GM21360 (cell line): ENCODE results near the gene NR2F6.
A peak's percentile ranks its signal among the peaks of the same experiment; 100 is the strongest.

ENCODE experiments used
- ATAC-seq: cut with Tn5 transposase; IDR thresholded peaks from one replicate; pipeline ENCODE4 v1.9.1; 2021; ENCODE audit warnings: mild to moderate bottlenecking, moderate library complexity; ENCODE audit not compliant: unreplicated experiment

NR2F6 gene

DNA sequence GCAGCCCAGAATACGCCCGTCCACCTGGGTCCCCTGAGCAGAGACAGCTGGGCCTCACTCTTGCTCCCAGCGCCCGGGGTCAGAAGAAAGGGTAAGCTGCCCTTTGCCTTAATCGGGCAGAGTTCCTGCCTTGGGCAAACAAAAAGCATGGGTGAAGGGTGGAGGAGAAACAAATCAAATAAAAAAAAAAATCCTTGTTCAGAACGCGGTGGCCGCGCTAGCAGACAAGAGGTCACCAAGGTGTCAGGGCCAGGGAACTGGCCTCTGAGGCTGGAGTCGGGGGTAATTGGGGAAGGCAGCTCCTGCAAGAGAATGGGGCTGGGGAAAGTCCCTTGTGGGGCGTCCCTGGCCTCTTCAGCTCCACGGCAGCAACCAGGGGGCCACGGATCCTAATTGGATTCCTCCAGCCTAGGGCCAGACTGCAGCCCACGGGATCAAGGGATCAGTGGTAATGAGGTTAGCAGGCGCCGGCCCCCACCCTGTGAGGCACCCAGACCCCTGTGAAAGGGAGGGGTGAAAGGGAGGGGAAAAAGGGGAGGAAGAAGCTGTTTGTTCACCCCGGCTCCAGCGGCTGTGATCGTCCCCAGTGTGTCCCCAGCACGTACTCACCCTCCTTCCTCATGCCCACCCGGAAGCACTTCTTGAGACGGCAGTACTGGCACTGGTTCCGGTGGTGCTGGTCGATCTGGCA is 5.5 kb downstream of the NR2F6 start:
- ATAC-seq: no peak

DNA sequence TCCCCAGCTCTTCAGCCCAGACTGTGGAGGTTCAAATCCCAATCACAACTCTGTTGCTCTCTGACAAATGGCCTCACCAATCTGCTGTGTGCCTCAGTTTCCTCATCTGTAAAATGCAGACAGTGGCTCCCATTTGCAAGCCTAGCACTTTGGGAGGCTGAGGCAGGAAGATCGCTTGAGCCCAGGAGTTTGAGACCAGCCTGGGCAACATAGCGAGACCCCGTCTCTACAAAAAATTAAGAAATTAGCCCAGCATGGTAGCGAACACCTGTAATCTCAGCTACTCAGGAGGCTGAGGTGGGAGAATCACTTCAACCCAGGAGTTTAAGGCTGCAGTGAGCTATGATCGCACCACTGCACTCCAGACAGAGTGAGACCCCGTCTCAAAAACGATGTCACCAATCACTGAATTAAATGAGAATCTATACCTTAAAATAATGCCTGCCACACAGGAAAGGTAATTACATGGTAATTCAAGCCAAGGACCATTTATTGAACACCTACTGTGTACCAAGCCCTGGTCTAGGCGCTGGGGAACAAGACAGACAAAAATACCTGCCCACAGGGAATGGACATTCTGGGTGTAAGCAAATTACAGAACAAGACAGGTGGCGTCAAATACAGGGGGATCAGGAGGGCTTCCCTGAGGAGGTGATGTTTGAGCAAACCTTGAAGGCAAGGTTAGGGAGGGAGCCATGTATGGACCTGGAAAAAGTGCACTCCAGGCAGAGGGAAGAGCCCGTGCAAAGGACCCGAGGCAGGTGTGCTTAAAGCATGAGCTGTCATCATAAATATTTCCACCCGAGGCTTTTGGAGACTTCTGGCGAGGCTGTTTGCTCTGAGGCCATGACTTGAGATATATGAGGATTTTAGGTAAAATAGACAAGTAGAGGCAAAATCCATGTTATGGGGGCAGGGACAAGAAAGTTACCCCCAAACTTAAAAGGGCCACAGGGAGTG is 7.7 kb downstream of the NR2F6 start:
- ATAC-seq: no peak

DNA sequence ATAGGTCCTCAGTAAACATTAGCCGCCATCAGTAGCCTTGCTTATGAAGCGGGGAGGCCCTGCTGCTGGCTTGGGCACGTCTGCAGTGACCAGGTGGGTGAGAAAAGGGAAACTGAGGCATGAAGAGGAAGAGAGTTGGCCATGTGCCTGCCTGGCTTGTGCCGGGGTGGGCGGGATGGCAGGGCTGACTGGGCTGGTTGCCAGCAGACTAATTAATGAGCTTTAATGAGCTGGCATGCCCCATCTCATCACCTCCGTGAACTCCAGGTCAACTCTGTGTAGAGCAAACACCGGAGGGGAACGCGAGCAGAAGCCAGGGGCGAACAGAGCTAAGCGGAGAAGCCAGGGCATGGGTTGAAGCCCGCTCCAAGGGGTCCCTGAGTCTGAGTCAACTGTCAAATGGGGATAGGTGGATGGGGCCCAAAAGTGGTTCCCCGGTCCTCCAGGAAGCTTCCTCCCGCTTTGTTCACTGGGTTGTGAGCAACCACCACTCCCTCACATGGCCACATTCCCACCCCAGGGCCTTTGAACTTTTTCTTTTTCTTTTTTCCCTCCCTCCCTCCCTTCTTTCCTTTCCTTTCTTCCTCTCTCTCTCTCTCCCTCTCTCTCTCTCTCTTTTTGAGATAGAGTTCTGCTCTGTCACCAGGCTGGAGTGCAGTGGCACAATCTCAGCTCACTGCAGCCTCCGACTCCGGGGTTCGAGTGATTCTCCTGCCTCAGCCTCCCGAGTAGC is 8.7 kb downstream of the NR2F6 start:
- no peak for ATAC-seq

DNA sequence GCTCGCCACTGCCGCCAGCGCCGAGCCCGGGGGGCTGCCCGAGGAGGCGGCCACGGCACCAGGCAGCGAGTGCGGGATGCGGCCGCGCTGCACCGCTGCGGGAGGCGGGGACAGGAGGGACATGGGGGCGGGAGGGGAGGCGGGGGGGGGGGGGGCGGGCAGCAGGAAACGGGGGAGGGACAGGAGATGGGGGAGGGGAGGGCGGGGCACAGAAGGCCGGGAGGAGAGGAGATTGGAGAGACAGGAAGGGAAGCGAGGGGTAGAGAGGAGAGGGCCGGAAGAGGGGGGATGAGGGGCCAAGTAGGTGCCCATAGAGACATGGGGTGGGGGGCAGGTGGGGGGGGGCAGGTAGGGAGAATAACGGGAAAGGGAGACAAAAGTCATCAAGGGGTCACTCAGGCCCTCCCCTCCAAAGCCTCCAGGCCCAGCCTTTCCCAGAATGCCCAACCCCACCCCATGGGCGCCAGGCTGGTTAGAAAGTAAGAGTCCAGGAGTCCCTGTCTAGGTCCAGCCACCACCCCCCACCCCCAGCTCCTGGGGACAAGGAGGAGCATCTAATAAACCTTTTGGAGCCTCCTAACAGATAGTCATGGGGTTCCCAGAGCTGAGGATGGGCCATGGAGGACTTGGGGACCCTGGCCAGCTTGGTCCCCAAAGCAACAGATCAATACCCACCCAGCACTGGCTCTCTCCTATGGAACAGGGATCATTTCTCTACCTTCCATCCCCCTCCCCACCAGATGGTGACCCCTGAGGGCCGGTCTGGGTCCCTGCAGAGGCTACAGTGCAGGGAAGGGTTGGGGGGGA is 9.5 kb downstream of the NR2F6 start:
- ATAC-seq: no peak

DNA sequence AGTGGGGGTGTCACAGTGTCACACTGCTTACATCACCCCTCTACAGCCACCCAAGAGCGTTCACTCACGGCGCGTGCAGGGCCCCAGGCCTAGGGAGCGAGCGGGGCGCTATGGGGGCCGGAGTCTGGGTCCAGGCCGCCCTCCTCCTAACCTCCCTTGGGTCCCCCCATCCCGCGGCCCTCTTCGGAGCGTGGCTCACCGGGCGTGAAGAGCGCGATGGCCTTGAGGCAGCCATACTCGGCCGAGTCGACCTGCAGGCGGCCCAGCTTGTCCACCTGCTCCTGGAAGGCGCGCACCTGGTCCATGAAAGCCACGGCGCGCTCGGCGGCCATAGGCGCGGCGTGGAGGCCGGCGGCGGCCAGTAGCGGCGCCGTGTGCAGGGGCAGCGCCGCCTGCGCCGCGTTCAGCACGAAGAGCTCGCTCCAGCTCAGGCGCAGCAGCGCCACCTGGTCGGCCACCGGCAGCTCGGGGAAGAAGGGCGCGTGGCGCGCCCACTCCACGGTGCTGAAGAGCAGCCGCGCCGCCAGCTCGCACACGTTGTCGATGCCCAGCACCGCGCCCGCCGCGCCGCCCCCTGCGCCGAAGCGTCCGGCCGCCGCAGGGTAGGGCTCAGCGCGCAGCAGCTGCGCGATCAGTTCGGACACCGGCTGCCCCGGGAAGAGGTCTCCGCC is 10.3 kb downstream of the NR2F6 start:
- no peak for ATAC-seq

DNA sequence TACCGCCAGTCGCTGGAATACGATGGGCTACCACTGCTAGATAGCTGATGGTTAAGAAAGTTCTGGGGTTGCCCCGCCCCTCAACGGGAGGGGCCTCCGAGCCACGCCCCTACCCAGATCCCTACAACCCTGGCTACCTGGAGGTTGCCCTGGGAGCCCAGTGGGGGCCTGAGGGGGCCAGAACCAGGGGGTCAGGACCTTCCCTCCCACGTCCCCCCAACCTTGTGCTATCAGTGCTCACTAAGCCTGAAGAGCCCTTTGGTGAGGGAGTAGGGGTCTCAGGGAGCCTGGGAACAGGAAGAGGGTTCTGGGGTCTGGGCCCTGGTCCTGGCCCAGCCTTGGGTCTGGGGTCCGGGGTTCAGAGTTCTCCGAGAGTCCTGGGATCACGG is 10.8 kb downstream of the NR2F6 start:
- no peak for ATAC-seq

DNA sequence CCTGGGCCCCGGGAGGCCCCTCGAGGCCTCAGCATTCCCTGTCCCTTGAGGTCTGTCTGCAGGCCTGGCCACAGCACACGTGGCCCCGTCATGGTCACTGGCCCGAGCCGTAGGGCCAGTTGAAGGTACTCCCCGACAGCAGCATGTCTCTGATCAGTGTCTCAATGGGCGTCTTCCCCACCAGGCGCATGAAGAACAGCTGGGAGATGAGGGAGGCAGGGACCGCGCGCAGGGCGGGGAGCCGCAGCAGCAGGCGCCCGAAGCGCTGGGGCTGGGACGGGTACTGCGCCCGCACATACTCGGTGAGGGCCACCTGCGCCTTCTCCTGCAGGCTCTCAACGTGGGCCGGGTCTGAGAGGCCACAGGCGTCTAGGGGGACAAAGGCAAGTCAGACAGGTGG is 13.5 kb downstream of the NR2F6 start:
- ATAC-seq: no peak

DNA sequence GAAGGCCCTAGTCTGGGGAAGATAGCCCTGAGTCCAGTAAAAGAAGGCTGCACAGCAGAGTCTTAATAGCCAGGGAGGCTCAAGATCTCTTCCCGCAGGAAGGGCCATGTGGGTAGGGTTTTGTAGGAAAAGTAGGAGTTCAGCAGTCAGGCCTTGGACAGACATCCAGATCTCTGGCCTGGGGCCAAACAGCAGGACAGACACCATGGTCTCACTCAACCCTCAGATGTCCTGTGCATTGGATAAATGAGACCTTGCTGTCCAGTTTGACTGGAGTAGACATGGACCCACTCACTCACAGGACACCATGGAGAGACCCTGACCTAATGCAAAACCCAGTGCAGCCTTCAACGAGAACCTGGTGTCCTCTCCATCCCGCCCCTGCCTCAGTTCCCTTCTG is 15.8 kb downstream of the NR2F6 start:
- no peak for ATAC-seq

DNA sequence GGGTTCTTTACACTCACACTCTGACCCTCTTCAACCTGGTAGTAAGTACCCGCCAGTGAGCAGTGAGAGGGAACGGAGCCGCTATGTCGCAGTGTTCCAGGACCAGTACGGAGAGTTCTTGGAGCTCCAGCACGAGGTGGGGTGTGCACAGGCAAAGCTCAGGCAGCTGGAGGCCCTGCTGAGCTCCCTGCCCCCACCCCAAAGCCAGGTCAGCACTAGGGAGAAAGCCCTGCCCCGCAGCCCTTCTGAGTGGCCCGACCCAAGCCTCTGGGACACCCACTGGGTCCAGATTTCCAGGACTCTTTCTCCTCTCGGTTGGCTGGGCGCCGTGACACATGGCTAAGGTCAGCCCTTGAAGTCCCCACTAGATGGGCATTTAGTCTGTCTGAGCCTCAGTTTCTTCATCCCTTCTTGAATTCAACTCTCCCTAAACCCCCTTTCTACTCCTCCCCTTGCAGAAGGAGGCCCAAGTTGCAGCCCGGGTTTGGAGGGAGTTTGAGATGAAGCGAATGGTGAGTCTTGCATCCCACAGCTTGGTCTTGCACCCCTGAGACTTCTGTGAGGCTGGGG is 17.8 kb downstream of the NR2F6 start:
- no peak for ATAC-seq

DNA sequence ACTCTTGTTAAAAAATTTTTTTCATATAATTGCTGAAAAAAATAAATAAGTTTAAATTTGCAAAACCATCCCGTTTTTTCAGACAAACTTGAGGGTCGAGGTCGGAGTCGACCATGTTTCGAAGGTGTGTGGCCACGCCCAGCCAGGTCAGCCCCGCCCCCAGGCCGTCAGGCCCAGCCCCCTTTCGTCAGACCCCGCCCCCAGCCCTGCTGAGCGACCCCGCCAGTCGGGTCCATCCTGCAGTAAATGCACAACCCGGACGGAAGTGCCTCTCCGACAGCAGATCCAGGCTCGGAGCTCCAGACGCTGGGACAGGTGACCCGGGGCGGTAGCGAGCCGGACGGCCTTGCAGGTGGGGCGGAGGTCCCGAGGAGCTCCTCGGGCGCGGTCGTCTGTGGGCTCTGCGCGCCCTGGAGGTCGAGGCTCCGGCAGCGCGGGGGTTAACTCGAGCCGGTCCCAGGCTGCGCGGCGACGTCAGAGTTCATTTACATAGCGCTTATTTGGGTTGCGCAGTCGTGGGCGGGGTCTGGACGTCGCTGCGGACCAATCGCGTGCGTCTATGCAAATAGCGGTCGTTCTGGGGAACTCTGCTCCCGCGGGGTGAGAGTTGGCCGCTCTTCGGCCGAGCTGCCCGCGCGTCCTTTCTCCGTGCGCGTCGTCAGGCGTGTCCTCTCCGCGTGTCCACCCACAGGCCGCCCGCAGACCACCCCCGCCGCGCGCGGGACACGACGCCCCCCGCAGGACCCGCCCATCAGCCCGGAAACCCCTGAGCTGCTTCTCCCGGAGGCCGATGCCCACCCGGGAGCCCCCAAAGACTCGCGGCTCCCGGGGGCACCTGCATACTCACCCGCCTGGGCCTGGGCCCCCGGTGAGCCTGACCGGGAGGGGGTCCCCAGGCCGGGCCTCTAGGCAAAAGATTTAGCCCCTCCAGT is 19.5 kb downstream of the NR2F6 start, which contains the start of gene OCEL1:
OCEL1 (plus strand) TSS at position 225 of the 932 bp plus-strand sequence; CDS start at position 247, 22 bp downstream.
- peak; percentile 86 for ATAC-seq

DNA sequence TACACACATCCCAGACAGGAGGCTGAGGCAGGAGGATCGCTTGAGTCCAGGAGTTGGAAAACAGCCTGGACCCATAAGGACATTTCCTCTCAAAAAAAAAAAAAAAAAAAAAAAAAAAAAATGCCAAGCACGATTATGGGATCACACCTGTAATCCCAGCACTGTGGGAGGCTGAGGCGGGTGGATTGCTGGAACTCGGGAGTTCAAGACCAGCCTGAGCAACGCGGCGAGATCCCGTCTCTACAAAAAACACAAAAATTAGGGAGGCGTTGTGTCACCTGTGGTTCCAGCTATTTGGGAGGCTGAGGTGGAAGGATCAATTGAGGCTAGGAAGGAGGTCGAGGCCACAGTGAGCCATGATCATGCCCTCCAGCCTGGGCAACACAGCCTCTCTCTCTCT is 20.7 kb downstream of the NR2F6 start:
- ATAC-seq: no peak

DNA sequence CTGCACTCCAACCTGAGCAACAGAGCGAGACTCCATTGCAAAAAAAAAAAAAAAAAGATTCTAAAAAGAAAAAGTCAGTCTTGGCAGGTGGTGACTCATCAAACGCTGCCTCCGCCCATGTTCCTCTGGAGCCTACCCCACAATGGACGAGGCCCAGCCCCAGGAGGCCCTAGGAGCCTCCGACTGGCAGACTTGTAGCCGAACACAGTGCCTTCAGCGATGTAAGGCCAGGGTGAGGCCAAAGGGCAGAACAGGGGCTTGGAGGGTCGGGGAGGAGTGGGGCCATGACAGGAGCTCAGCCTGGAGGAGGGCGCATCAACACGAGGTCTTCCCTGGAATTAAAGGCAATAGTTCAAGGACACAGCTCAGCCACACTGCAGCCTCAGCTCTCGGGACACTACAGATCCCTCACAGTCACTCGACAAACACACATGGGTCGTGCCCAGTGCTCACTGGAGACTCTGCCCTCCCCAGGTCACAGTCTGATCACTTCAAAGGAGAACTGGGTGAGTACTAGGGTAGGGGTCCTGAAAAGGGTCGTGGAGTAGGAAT is 25.4 kb downstream of the NR2F6 start:
- ATAC-seq: no peak

DNA sequence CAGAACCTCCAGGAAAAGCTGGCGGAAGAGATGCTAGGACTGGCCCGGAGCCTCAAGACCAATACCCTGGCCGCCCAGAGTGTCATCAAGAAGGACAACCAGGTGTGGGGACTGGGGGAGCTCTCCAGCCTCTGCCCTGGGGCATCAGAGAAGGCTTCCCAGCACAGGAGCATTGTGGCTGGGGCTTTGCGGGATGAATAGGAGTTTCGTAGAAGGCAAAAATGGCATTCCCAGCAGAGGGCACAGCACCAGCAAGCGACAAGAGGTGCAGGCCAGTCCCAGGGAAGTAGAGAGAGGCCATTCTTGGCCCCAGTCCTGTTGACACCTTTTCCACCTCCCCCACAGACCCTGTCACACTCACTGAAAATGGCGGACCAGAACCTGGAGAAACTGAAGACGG is 26.4 kb downstream of the NR2F6 start:
- ATAC-seq: no peak

DNA sequence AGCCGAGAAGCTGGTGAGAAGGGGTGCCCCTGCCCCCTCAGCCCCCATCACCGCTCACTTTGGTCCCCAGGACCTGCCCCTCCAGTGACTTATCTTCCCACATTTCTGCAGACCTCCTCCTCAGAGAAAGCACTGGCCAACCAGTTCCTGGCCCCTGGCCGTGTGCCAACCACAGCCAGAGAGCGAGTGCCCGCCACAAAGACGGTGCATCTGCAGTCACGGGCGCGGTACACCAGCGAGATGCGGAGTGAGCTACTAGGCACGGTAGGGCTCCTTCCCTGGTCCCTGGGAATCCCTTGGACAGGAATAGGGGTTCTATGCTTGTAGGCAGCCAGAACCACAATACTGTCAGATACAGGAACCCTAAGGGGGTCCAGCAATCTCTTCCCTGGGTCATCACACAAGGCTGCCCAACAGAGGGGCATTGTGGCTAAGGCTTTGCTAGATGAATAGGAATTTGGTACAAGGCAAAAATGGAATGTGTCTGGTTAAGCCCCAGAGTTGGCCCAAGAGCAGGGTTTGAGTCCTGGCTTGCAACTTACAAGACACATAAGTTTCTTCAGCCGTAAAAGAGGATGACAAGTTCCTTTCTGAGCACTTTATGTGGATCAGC is 29.6 kb downstream of the NR2F6 start:
- ATAC-seq: no peak

DNA sequence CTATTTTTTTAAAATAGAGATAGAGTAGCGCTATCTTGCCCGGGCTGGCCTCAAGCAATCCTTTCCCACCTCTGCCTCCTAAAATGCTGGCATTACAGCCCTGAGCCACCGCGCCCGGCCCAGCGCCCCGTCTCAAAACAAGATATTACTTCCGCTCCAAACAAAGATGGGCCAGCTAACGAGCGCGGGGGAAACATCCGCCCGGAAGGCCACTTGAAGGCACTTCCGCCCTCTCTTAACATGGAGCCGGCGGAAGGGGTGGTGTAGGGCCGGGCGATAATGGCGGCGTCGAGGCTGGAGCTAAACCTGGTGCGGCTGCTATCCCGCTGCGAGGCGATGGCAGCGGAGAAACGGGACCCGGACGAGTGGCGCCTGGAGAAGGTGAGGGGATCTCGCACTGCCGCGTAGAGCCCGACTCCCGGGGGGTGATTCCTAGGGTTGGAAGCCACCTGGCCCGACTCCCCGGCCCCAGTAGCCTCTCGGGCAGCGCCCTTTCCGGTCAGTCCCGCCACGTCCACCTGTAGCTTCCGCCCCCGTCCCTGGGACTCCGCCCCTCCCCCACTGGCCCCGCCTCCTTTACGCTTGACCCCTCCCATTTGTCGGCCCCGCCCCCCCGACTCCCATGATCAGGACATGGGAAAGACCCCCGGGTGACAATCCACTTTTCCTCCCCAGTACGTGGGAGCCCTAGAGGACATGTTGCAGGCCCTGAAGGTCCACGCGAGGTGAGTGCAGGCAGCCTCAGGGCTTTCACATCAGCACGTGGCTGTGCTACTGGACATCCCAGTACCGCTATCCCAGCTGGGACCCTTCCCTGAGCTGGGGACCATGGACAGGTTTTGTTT is 30.4 kb downstream of the NR2F6 start, which contains the start of gene USE1:
USE1 (plus strand) TSS at position 231 of the 845 bp plus-strand sequence; CDS start at position 280, 49 bp downstream.
- ATAC-seq: no peak

DNA sequence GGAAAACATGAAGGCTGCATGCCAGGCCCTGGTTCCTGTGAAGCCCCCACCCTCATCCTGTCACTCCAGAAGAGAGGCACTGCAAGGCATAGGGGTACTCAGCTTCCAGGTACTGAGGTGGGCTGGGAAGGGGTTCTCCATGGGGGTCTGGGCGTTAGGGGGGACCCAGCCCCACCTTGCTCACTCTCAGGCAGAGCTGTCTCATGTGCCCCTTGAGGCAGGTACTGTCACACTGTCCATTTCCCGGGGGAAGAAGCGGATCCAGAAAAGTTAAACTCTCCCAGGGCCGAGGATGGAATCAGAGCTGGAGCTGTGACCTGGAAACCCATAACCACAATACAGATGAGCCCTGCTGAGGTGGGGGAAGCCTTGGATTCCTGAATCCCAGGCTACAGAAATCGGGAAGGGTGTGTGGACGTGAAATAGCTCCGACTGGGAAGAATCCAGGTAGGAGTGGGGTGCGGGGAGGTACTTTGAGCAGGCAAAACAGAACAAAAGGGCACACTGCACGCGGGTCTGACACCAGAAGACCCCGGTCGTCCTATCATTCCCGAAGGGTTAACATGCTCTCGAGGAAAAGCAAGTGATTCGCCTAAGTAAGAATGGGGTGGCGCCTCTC is 31.1 kb downstream of the NR2F6 start:
- ATAC-seq: no peak
